ENCODE data around the gene KDM5B.

GRCh38 chr1:202781180-202781579, 27.0 kb downstream of the KDM5B start:
- TF ChIP-seq, protein P1, sequence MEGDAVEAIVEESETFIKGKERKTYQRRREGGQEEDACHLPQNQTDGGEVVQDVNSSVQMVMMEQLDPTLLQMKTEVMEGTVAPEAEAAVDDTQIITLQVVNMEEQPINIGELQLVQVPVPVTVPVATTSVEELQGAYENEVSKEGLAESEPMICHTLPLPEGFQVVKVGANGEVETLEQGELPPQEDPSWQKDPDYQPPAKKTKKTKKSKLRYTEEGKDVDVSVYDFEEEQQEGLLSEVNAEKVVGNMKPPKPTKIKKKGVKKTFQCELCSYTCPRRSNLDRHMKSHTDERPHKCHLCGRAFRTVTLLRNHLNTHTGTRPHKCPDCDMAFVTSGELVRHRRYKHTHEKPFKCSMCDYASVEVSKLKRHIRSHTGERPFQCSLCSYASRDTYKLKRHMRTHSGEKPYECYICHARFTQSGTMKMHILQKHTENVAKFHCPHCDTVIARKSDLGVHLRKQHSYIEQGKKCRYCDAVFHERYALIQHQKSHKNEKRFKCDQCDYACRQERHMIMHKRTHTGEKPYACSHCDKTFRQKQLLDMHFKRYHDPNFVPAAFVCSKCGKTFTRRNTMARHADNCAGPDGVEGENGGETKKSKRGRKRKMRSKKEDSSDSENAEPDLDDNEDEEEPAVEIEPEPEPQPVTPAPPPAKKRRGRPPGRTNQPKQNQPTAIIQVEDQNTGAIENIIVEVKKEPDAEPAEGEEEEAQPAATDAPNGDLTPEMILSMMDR (IDR thresholded peaks at IDR 0.05): no peak
- no peak for TF ChIP-seq POLR2A (IDR thresholded peaks at IDR 0.05)

Measured in ovary (tissue), 3 donors.